Endodermal cell (in vitro differentiated cells): Measurements from ENCODE around the gene SLC39A10. TPM values are rescaled to one million over a fixed set of nuclear protein-coding genes. Genes with fewer than 3 reads are reported as not detected.
"Not testable (repeated sequence)": the region's sequence is repeated elsewhere in the genome, so short reads cannot be mapped to it uniquely, and the experiment has no call there.

Source experiments
- DNase-seq: peaks from one replicate; pipeline ENCODE4 v3.0.0-alpha.2; 2017
- H3K27ac ChIP-seq: 2 replicates; pipeline ENCODE4 v1.5.1; 2013; ENCODE audit warnings: mild to moderate bottlenecking, low read depth, low read length, moderate library complexity
- H3K27me3 ChIP-seq: 2 replicates; pipeline ENCODE4 v1.6.1; 2013; ENCODE audit warnings: mild to moderate bottlenecking, low read length, moderate library complexity; ENCODE audit not compliant: insufficient read depth, control insufficient read depth, poor library complexity, severe bottlenecking
- H3K36me3 ChIP-seq: 2 replicates; pipeline ENCODE4 v1.7.0; 2013; ENCODE audit warnings: mild to moderate bottlenecking, low read length, moderate library complexity; ENCODE audit not compliant: control insufficient read depth, insufficient read depth
- H3K4me1 ChIP-seq: one replicate; pipeline ENCODE4 v1.7.0; 2013; ENCODE audit warnings: low read length; ENCODE audit not compliant: control insufficient read depth, insufficient read depth
- H3K4me3 ChIP-seq: 2 replicates; pipeline ENCODE4 v1.5.1; 2013; ENCODE audit warnings: mild to moderate bottlenecking, low read length, moderate library complexity
- H3K9ac ChIP-seq: 2 replicates; pipeline ENCODE4 v1.6.1; 2013; ENCODE audit warnings: mild to moderate bottlenecking, low read length, moderate library complexity; ENCODE audit not compliant: poor library complexity, severe bottlenecking; ENCODE audit errors: extremely low read depth
- H3K9me3 ChIP-seq: 2 replicates; pipeline ENCODE4 v1.6.1; 2013; ENCODE audit warnings: mild to moderate bottlenecking, low read length, moderate library complexity; ENCODE audit not compliant: control insufficient read depth
- H3K27ac Mint-ChIP-seq: 2 replicates; pipeline ENCODE4 v1.8.0; 2020; ENCODE audit warnings: mixed read lengths
- H3K27me3 Mint-ChIP-seq: 2 replicates; pipeline ENCODE4 v1.8.0; 2021; ENCODE audit warnings: mild to moderate bottlenecking, mixed read lengths; ENCODE audit not compliant: insufficient read depth
- H3K36me3 Mint-ChIP-seq: 2 replicates; pipeline ENCODE4 v1.8.0; 2020; ENCODE audit warnings: low read depth, mixed read lengths
- H3K4me1 Mint-ChIP-seq: 2 replicates; pipeline ENCODE4 v1.8.0; 2020; ENCODE audit warnings: mixed read lengths
- H3K4me3 Mint-ChIP-seq: 2 replicates; pipeline ENCODE4 v1.8.0; 2020; ENCODE audit warnings: mild to moderate bottlenecking, moderate library complexity, mixed read lengths
- H3K9me3 Mint-ChIP-seq: 2 replicates; pipeline ENCODE4 v1.8.0; 2020; ENCODE audit warnings: mild to moderate bottlenecking, mixed read lengths
- CTCF ChIP-seq: fragments of 200-600 bp; sonication (generic); conservative IDR thresholded peaks from 2 replicates; pipeline ENCODE4 v1.5.0; 2021; ENCODE audit warnings: antibody characterized with exemption, mild to moderate bottlenecking
- WGBS, 2 experiments: methylation state at CpG; one replicate each; pipeline versions ENCODE4 v1.1.5 to v1.1.7; 2013; ENCODE audit warnings: missing lambda C conversion rate in 2 of 2, mixed read lengths in 1 of 2; ENCODE audit not compliant: insufficient coverage in 1 of 2, insufficient read length in 1 of 2; 5-methylcytosine and 5-hydroxymethylcytosine counted together
- total RNA-seq, 2 donors: library from RNA; stranded (reverse); fragmentation: NEBNext Ultra II Directional in 1 of 2; extraction: Animal tissue kit (Norgen Biotek cat#: 25700) in 1 of 2; gene quantifications; 2 replicates in 1 of 2; 3 replicates in 1 of 2; pipeline ENCODE4 v1.2.1, GENCODE V29; 2021

Gene SLC39A10
- total RNA-seq, 2 donors from 2014 or later, result 79.6 to 113 TPM

GRCh38 chr2:195646424-195646823, 10.6 kb upstream of the SLC39A10 start:
- Mint-ChIP-seq H3K27ac (no peak overlapping the region), H3K27me3 (no peaks in the 10 kb centered on the region), H3K4me3 (no peak overlapping the region), H3K36me3 (no peaks in the 10 kb centered on the region), H3K9me3 (no peaks in the 10 kb centered on the region), H3K4me1 (peaks cover 25% of the 10 kb centered on the region)
- peaks cover 6% of the 10 kb centered on the region for H3K4me1 ChIP-seq
- no peak overlapping the region for H3K4me3 ChIP-seq
- H3K36me3 ChIP-seq, result no peaks in the 10 kb centered on the region
- no peak overlapping the region for H3K27ac ChIP-seq
- H3K27me3 ChIP-seq, result no peaks in the 10 kb centered on the region
- no peaks in the 10 kb centered on the region for H3K9me3 ChIP-seq
- 51 to 57% methylated on average over 5 to 9 of the region's 9 CpGs for WGBS, 2 experiments
- DNase-seq, result peak; percentile 83
- no peak overlapping the region for H3K9ac ChIP-seq
- no peak for TF ChIP-seq CTCF

- DNase-seq, result no peak
Observed at GRCh38 chr2:195647302-195647701, 9.7 kb upstream of the SLC39A10 start.

GRCh38 chr2:195648370-195648769, 8.7 kb upstream of the SLC39A10 start:
- peaks cover 14% of the 10 kb centered on the region for H3K4me1 Mint-ChIP-seq
- not testable (repeated sequence) for DNase-seq, H3K9me3 ChIP-seq, H3K9me3 Mint-ChIP-seq, H3K27me3 ChIP-seq, H3K36me3 Mint-ChIP-seq, H3K9ac ChIP-seq, H3K27ac Mint-ChIP-seq, H3K4me3 Mint-ChIP-seq, H3K4me3 ChIP-seq, H3K27me3 Mint-ChIP-seq, H3K4me1 ChIP-seq, H3K36me3 ChIP-seq, H3K27ac ChIP-seq
- 93 to 100% methylated on average over 2 of the region's 2 CpGs for WGBS, 2 experiments

More at GRCh38 chr2:195647302-195647701, 9.7 kb upstream of the SLC39A10 start:
- Mint-ChIP-seq H3K9me3 (no peaks in the 10 kb centered on the region), H3K27me3 (no peaks in the 10 kb centered on the region), H3K27ac (no peak overlapping the region), H3K36me3 (no peaks in the 10 kb centered on the region), H3K4me1 (peaks cover 22% of the 10 kb centered on the region), H3K4me3 (no peak overlapping the region)
- TF ChIP-seq CTCF, result no peak
- H3K27me3 ChIP-seq, result no peaks in the 10 kb centered on the region
- H3K4me3 ChIP-seq, result no peak overlapping the region
- H3K27ac ChIP-seq, result no peak overlapping the region
- no peaks in the 10 kb centered on the region for H3K9me3 ChIP-seq
- no peaks in the 10 kb centered on the region for H3K36me3 ChIP-seq
- WGBS, 2 experiments, result 93 to 96% methylated on average over 1 to 3 of the region's 3 CpGs
- peaks cover 6% of the 10 kb centered on the region for H3K4me1 ChIP-seq
- H3K9ac ChIP-seq, result no peak overlapping the region

- Histone ChIP-seq H3K27me3 (no peaks in the 10 kb centered on the region), H3K4me1 (no peaks in the 10 kb centered on the region), H3K27ac (no peak overlapping the region), H3K4me3 (no peak overlapping the region), H3K9ac (no peak overlapping the region), H3K9me3 (no peaks in the 10 kb centered on the region), H3K36me3 (no peaks in the 10 kb centered on the region)
- no peak overlapping the region for H3K27ac Mint-ChIP-seq
- TF ChIP-seq CTCF, result no peak
- no peaks in the 10 kb centered on the region for H3K27me3 Mint-ChIP-seq
- 93 to 97% methylated on average over 4 of the region's 5 CpGs for WGBS, 2 experiments
- H3K9me3 Mint-ChIP-seq, result no peaks in the 10 kb centered on the region
- DNase-seq, result no peak
- no peaks in the 10 kb centered on the region for H3K36me3 Mint-ChIP-seq
- H3K4me3 Mint-ChIP-seq, result no peak overlapping the region
- peaks cover 14% of the 10 kb centered on the region for H3K4me1 Mint-ChIP-seq
Observed at GRCh38 chr2:195648787-195649186, 8.2 kb upstream of the SLC39A10 start.
